OCI-LY7 (cell line): Measurements from ENCODE around the gene ARHGAP28.

Experiments used
- CTCF ChIP-seq: fragments of 200-600 bp; sonication (generic); conservative IDR thresholded peaks from 2 replicates; pipeline ENCODE4 v1.5.1; 2014; ENCODE audit warnings: mild to moderate bottlenecking, antibody characterized with exemption, low read length, moderate library complexity, mixed read lengths
- EZH2phosphoT487 ChIP-seq: fragments of 200-600 bp; sonication (generic); IDR thresholded peaks from 2 replicates; pipeline ENCODE4 v1.6.1; 2018; ENCODE audit warnings: low read depth, borderline replicate concordance, mild to moderate bottlenecking, mixed run types, antibody characterized with exemption, low read length, moderate library complexity, mixed read lengths

GRCh38 chr18:6851480-6851879, 122.0 kb downstream of the ARHGAP28 start:
- TF ChIP-seq CTCF (no peak), EZH2phosphoT487 (no peak)
